GM18502 (cell line): Measurements from ENCODE around the gene BTBD7.

Source experiments
- ATAC-seq: cut with Tn5 transposase; IDR thresholded peaks from one replicate; pipeline ENCODE4 v1.9.1; 2021; ENCODE audit warnings: mild to moderate bottlenecking; ENCODE audit not compliant: unreplicated experiment, poor library complexity

Gene BTBD7

GRCh38 chr14:93303659-93304058 is 29.2 kb downstream of the BTBD7 start:
- no peak for ATAC-seq

- no peak for ATAC-seq
Measured at GRCh38 chr14:93302688-93303581, 29.9 kb downstream of the BTBD7 start.

GRCh38 chr14:93301821-93302447 is 30.9 kb downstream of the BTBD7 start:
- ATAC-seq, result no peak

GRCh38 chr14:93299866-93300265 is 33.0 kb downstream of the BTBD7 start:
- no peak for ATAC-seq

- ATAC-seq, result no peak
Measured at GRCh38 chr14:93299416-93299815, 33.4 kb downstream of the BTBD7 start.

GRCh38 chr14:93295541-93296220 is 37.2 kb downstream of the BTBD7 start:
- ATAC-seq, result no peak

GRCh38 chr14:93286212-93286890 is 46.5 kb downstream of the BTBD7 start:
- ATAC-seq, result no peak

GRCh38 chr14:93285044-93285443 is 47.8 kb downstream of the BTBD7 start:
- no peak for ATAC-seq

- ATAC-seq, result no peak
Measured at GRCh38 chr14:93281937-93282336, 50.9 kb downstream of the BTBD7 start.

GRCh38 chr14:93280743-93281142 is 52.1 kb downstream of the BTBD7 start:
- no peak for ATAC-seq

- ATAC-seq, result no peak
Measured at GRCh38 chr14:93276031-93276716, 56.7 kb downstream of the BTBD7 start.

- no peak for ATAC-seq
Measured at GRCh38 chr14:93274055-93274806, 58.6 kb downstream of the BTBD7 start.

GRCh38 chr14:93271111-93271510 is 61.7 kb downstream of the BTBD7 start:
- no peak for ATAC-seq

GRCh38 chr14:93269341-93270068 is 63.3 kb downstream of the BTBD7 start:
- no peak for ATAC-seq

- no peak for ATAC-seq
Measured at GRCh38 chr14:93268406-93268805, 64.4 kb downstream of the BTBD7 start.

GRCh38 chr14:93267149-93267711 is 65.6 kb downstream of the BTBD7 start:
- no peak for ATAC-seq

GRCh38 chr14:93266127-93266526 is 66.7 kb downstream of the BTBD7 start:
- no peak for ATAC-seq

GRCh38 chr14:93263416-93263815 is 69.4 kb downstream of the BTBD7 start:
- ATAC-seq, result no peak
